ENCODE results near the gene HINT3.

GRCh38 chr6:125974214-125974866 is 17.8 kb downstream of the HINT3 start:
- TF ChIP-seq CTCF (IDR thresholded peaks at IDR 0.05): peak in 5 of 6 experiments; percentile 53 to 70 (median 62)
- no peak for TF ChIP-seq POLR2A (IDR thresholded peaks at IDR 0.05)
